NK-92 treated with Interleukin-12 subunit alpha and Interleukin-12 subunit beta, amount 100 ng/mL, for 24 hours (cell line): ENCODE results near the gene ING5.
"Not testable (repeated sequence)": the region's sequence is repeated elsewhere in the genome, so short reads cannot be mapped to it uniquely, and the experiment has no call there.

Experiments
- DNase-seq: peaks from one replicate; lab custom pipeline; 2025; lab: John Stamatoyannopoulos, UW

ING5 gene

DNA sequence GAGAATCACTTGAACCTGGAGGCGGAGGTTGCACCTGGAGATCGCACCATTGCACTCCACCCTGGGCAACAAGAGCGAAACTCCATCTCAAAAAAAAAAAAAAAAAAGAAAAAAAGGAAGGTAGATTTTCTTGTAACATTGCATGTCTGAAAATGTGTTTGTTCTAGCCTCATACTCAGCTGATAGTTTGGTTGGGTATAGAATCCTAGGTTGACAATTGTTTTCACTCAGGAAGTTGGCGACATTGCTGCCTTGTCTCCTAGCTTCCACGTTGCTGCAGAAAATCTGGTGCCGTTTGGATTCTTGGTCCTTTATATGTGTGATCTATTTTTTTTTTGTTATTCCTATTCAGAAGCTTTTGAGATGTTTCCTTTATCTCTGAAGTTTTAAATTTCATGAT is 4.7 kb downstream of the ING5 start:
- no peak for DNase-seq

GRCh38 chr2:241708879-241709278 is 7.0 kb downstream of the ING5 start:
- no peak for DNase-seq

DNA sequence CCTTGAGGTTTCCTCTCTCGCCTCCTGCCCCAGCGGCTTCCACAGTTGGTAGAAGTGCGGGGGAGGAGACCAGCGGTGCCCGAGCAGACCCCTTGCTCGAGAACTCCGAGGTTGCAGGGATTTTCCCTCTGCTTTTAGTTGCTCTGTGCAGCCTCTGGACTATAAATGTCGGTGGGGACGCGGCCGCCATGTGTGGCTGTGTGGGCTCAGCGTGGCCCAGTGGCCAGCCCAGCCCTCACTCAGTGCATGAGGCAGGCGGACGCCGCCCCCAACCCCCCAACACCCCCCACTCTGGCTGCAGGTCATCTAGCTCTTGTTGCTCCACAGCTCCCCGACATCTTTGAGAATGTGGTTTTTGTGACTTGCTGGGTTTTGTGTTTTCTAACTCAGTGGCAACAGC is 17.3 kb downstream of the ING5 start:
- no peak for DNase-seq

DNA sequence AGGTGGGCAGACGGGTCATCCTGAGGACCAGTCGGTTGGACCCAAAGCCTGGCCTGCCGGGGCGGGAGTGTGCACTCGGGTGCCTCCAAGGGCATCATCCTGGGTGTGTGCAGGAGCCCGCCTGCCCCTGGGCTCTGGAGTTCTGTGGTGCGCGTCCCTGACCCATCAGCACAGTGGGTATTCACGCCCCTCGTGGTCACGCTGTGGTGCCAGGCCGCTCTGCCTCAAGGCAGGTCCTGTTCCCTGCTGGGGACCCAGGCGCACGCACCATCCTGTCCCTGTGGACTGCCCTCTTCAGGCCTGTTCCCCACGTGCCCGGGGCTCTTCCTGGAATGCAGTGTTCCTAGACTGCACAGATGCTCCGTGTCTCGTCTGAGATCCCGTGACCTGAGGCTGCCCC is 18.3 kb downstream of the ING5 start:
- no peak for DNase-seq

GRCh38 chr2:241720560-241720959 is 18.7 kb downstream of the ING5 start:
- DNase-seq, result no peak

DNA sequence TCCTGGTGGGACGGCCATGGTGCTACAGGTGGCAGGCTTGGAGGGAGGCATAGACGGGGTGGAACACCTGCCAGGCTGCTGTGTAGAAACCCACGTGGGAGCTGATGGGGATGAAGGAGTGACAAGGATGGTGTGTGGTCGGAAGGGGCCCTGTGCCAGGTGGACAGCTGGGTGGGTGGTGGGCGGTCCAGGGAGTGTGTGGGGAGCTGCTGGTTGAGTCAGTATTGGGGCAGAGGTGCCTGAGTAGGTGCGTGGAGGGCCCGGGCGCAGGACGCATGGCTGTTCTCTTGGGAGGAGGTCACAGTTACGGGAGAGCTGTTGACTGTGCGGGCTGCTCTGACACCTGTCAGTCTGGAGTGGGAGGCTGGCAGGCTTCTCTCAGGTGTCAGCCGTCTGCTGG is 20.0 kb downstream of the ING5 start:
- no peak for DNase-seq

DNA sequence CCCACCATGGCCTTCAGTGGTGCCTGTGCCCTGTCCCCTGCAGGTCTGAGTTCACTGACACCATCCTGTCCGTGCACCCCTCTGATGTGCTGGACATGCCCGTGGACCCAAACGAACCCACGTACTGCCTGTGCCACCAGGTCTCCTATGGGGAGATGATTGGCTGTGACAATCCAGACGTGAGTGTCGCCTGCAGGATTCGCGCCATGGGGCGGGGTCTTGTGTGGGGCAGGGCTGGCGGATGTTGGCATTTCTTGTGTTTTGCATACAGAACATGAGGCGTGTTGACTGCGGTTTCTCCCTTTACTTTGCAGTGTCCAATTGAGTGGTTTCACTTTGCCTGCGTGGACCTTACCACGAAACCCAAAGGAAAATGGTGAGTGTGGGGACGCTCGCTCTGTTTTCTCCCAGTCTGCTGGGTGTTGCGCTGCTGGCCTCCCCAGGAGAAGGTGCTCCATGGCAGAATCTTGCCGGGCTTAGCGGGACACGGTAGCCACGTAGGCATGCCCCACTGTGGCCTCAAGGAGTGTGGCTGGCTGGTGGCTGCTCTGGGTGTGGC is 21.1 kb downstream of the ING5 start:
- DNase-seq, result no peak

GRCh38 chr2:241724259-241724974 is 22.6 kb downstream of the ING5 start:
- DNase-seq, result no peak

GRCh38 chr2:241724975-241725870 is 23.4 kb downstream of the ING5 start:
- DNase-seq, result no peak

- no peak for DNase-seq
Observed at GRCh38 chr2:241726459-241726858, 24.6 kb downstream of the ING5 start.

GRCh38 chr2:241728000-241728399 is 26.2 kb downstream of the ING5 start:
- no peak for DNase-seq

GRCh38 chr2:241728627-241729026 is 26.8 kb downstream of the ING5 start:
- DNase-seq, result no peak

DNA sequence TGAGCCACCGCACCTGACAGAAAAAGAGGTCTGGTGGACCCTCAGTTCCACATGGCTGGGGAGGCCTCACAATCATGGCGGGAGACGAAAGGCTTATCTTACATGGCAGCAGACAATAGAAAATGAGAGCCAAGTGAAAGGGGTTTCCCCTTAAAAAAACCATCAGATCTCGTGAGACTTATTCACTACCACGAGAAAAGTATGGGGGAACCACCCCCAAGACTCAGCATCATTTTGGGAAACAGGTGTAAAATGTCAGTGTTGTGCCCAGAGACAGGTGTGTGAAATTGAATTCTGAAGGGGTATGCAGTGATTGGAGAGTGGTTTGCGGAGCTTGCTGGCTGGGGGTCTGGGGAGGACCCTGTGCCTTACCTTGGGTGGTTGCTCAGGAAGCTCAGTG is 28.0 kb downstream of the ING5 start:
- no peak for DNase-seq

GRCh38 chr2:241730671-241731293 is 28.9 kb downstream of the ING5 start:
- DNase-seq, result no peak

- not testable (repeated sequence) for DNase-seq
Observed at GRCh38 chr2:241732513-241733186, 30.8 kb downstream of the ING5 start.

DNA sequence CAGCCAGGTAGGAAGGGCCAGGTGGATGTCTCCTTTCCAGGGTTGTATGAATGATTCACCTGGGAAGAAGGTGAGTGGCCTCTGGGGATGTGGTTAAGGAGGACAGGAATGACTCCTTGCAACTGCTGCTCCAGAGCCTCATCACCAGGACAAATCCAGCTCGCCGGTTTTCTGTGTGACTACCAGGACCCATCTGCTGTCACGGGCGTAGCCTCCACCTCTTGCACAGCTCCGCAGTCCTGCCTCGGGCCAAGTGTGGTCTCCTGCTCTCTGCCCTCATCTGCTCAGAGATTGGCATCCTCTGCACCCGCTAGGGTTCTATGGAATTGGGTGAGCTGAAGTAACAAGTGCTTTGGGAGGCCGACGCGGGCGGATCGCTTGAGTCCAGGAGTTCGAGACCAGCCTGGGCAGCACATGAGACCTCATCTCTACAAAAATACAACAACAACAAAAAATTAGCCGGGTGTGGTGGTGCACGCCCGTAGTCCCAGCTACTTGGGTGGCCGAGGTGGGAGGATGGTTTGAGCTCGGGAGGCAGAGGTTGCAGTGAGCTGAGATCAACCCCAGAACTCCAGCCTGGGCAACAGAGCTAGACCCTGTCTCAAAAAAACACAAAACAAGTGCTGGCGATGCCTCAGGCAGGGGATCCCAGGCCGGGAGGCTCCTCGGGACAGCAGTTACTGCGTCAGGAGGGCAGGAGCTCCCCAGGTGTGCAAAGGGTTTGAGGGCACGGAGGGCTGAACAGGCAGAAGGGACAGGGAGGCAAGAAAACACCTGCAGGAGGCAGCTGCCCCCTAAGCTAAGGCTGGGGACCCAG is 31.8 kb downstream of the ING5 start:
- DNase-seq, result no peak

GRCh38 chr2:241734208-241734466 is 32.3 kb downstream of the ING5 start:
- no peak for DNase-seq

GRCh38 chr2:241734467-241735208 is 32.8 kb downstream of the ING5 start, which contains the start of gene D2HGDH:
Gene D2HGDH, plus strand, starts transcription at chr2:241734630. Its CDS starts 595 bp downstream, at chr2:241735225.
- DNase-seq, result peak; percentile 91

GRCh38 chr2:241736111-241736510 is 34.3 kb downstream of the ING5 start:
- no peak for DNase-seq

DNA sequence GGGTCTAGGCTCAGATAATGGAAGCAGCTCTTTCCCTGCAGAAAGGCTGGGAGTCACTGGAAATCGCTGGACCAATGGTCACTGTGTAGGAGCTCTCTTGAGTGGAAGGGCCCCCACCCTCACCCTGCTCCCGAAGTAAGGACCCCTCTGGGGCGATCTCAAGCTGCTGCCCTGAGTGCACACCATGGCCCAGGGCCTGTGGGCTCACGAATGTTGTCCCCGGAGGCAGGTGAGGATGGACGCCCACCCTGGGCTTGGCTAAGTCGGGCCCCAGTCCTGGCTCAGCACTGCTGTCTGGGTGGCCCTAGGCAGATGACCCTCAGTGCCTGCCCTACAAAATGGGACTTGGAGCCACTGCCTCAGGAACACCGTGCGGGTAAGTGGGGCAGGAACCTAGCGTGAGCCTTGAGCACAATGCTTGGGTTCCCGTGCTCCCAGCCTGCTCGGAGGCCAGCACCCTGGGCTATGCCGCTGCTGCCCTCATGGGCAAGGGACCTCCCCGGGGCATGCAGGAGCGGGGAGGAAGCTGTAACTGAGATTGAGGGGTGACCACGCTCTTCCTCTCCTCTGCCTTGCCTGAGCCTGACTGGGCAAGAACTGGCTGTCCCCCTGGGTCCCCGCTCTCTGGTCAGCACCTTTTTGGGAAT is 36.3 kb downstream of the ING5 start:
- no peak for DNase-seq
